ENCODE data around the gene IFITM10. TPM values are rescaled to one million over a fixed set of nuclear protein-coding genes. Genes with fewer than 3 reads are reported as not detected.

IFITM10 gene
- total RNA-seq, 1 experiment from 2014 or later: 2.9 TPM

- DNase-seq (ENCODE audit: low spot score): no peak
Observed at GRCh38 chr11:1763796-1764661, 13.6 kb upstream of the IFITM10 start, which contains the start of gene CTSD. Gene CTSD (minus strand): TSS chr11:1763927. CDS start chr11:1763859, 68 bp downstream.

- DNase-seq (ENCODE audit: low spot score): no peak
Observed at GRCh38 chr11:1763336-1763795, 13.0 kb upstream of the IFITM10 start.

DNA sequence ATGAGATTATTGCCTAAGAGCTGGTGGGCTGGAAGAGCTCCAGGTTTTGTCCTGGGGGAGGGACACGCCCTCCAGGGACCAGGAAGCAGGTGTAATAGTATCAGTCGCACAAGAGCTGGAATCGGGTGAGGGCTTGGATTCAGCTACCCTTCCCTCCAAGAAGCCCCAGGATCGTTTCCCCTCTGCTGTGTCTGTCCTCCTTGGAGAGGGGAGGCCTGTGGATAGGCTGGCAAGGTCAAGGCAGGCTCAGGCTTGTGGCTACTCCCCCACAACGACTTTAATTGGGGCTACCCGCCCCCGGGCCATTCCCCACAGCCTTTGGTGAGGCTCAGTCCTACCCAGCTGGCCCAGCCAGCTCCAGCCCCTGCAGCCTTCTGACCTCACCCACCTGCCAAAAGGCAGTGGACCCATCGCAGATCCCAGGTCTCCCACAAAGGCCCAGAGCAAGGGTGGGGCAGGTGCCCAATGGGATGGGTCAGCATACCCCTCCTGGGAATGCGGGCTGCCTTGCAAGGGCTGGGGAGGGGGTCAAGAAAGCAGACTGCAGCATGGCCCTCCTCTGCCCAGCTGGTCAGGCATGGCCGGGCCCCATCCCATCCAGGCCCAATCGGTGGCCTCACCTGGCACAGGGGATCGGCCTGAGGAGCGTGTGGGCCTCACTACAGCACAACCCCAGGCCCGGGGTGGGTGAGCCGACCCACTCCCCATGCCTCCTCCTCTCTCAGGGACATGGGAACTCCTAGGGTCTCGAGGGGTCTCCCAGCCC lies 12.3 kb upstream of the IFITM10 start:
- DNase-seq (ENCODE audit: low spot score): peak; percentile 84

DNA sequence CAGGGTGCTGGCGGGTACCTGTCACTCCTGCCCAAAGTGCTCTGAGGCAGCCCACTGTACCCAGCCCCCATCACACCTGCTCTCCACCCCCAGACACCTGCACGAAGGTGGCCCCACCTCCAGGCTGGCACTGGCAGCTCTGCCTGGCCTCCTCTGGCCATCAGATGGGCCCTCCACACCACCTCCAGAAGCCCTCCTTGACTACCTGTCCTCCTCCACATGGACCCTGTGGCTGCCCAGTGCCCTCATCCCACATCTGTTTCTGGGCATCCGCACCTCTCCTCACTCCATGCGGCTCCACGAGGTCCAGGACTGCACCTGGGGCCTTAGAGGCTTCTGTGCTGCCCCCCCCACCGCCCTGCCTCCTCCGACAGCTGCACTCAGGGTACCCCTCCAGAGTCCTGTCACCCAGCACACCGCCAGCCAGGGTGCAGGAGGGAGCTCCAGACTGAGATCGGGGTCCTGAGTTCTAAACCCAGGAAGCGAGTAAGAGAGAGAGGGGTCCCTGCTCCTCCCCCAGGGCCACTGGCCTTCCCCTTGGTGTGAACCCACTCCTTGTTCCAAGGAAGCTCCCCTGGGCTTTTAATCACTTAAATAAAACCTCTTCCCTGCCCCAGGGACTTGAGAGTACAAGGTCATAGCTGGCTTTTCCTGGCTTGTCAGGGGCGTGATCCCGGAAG lies 11.6 kb upstream of the IFITM10 start:
- no peak for DNase-seq (ENCODE audit: low spot score)

GRCh38 chr11:1761110-1761856 lies 10.9 kb upstream of the IFITM10 start:
- no peak for DNase-seq (ENCODE audit: low spot score)

GRCh38 chr11:1760351-1761109 lies 10.1 kb upstream of the IFITM10 start:
- peak; percentile 97 for DNase-seq (ENCODE audit: low spot score)

DNA sequence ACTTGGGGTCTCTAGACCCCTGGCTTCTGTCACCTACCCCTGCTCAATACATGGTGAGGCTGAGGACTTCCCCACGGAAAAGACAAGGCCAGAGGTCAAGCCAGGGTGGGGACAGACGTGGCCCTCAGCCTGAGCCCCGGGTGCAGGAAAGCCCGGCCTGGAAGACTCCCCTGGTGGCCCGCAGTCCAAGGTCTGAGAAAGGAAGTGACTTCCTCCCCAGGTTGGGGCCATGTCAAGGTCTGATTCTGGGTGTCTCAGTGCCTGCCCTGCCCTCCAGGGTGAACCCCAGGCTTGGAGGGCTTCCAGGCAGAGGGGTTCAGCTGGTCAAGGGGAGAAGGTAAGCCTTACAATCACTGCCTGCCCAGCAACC lies 9.4 kb upstream of the IFITM10 start:
- no peak for DNase-seq (ENCODE audit: low spot score)

DNA sequence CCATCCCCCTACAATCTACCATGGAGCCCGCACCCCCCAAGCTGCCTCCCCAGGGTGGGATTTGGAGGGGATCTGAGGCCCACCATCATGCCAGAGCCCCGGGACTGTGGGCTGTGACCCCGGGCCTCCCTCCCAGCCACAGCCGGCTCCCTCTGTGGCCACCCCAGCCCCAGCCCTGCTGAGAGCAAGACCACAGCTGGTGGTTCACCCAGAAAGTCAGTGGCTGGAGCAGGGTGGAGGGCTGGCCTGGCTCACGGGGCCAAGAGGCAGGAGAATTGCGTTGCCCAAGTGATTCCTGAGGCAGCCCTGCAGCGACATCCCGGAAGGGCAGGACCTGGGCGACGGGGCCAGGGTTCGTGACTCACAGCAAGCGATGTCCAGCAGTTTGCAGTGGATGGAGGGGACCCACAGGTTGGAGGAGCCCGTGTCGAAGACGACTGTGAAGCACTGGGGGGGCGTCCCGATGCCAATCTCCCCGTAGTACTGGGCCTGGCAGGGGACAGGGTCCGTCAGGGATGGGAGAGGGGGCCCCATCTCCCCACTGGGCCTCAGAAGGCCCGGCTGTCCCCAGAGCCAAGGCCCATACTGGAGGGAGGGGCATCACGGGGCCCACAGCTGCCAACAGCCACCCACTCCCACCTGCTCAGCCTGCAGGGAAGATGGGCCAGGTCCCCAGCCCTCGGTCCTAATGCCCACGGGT lies 8.9 kb upstream of the IFITM10 start:
- DNase-seq (ENCODE audit: low spot score): no peak

DNA sequence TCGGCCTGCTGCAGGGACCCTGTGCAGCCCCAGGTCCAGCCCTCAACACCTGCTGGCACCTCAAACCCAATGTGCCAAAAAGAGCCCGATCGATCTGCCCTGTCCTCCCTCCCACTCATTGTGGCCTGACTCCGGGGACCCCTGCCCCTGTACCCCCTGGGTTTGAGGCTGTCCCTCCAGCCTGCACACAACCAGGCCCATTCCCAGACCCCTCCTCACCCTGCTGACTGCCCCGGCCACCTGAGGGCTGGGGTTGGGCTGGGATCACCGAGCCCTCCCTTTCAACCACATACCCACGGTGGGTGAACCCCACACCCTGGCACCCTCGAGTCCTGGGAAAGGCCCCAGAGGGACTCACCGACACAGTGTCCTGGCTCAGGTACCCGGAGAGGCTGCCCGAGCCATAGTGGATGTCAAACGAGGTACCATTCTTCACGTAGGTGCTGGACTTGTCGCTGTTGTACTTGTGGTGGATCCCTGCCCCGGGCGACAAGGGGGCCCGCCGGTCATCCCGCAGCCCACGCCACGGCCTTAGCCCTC lies 8.3 kb upstream of the IFITM10 start:
- DNase-seq (ENCODE audit: low spot score): no peak

GRCh38 chr11:1757861-1758610 lies 7.6 kb upstream of the IFITM10 start:
- DNase-seq (ENCODE audit: low spot score): no peak

DNA sequence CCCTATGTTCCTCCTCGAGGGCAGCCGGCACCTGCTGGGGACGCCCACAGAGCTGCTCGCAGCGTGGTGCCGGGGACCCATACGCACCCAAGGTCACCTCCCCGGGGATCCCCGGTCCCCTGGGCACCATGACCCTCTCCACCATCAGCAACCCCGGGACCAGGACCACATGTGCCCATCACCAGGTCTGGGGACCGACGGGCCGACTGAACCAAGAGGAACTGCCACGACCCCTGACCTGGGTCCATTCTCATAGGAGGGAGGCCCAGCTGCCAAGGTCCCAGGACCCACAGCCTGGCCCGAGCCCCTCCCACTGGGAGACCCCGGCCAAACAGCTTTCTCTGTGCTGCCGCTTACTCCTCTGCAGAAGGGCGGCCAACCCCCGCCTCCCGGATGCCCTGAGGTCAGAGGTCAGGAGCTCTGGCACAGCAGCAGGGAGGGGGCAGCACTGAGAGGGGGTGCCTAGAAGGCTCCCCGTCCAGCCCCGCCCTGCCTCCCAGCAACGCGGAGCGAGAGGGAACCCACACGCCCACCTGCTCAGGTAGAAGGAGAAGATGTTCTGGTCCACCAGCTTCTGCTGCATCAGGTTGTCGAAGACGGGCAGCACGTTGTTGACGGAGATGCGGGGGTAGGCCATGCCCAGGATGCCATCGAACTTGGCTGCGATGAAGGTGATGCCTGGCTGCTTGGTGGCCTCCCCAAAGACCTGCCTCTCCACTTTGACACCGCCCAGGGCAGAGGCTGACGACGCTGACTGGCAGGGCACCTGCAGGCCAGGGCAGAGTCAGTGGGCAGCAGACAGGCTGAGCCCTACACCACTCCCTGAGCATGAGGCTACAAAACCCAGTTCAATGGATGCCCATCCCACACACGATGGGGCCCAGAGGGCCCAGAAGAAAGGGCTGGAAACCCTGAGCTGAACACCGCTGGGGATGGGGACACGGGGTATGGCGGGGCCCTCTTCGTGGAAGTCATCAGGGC lies 6.7 kb upstream of the IFITM10 start:
- DNase-seq (ENCODE audit: low spot score): no peak

GRCh38 chr11:1755692-1756561 lies 5.5 kb upstream of the IFITM10 start:
- no peak for DNase-seq (ENCODE audit: low spot score)

DNA sequence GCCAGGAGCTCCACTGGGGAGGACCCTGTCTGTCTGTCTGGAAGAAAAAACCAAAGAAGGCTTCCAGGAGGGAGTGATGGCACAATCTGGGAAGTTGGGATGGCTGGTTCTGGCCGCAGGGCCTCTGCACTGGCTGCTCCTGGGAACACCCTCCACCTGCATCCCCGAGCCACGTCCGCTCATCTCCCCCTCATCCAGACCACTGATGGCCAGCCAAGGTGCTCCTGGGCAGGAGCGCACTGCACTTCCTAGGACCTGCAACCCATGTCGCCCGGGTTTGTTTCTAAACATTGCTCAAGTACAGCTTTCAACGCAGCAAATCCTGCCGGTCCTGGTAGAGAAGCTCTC lies 4.9 kb upstream of the IFITM10 start:
- no peak for DNase-seq (ENCODE audit: low spot score)

DNA sequence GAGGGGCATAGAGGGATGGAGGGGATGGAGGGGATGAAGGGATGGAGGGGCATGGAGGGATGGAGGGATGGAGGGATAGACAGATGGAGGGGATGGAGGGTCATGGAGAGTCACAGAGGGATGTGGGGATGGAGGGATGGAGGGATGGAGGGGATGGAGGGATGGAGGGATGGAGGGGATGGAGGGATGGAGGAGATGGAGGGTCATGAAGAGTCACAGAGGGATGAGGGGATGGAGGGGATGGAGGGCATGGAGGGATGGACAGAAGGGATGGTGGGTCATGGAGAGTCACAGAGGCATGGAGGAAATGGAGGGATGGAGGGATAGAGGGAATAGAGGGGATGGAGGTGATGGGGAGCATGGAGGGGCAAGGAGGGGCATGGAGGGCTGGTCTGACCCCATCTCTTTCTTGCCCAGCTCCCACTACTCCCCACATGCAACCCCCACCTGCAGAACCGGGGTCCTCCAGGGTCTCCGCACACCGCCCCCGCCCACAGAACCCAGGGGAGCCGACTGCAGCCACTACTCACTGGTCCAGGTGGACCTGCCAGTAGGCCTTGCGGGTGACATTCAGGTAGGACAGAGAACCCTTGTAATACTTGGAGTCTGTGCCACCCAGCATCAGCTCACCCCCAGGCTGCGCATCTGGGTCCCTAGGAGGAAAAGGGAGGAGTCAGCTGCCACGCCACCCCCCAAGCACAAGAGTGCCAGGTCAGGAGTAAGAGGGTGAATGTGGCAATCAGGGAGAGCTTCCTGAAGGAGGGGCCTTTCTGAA lies 4.2 kb upstream of the IFITM10 start:
- DNase-seq (ENCODE audit: low spot score): no peak

GRCh38 chr11:1753929-1754305 lies 3.5 kb upstream of the IFITM10 start:
- DNase-seq (ENCODE audit: low spot score): no peak

DNA sequence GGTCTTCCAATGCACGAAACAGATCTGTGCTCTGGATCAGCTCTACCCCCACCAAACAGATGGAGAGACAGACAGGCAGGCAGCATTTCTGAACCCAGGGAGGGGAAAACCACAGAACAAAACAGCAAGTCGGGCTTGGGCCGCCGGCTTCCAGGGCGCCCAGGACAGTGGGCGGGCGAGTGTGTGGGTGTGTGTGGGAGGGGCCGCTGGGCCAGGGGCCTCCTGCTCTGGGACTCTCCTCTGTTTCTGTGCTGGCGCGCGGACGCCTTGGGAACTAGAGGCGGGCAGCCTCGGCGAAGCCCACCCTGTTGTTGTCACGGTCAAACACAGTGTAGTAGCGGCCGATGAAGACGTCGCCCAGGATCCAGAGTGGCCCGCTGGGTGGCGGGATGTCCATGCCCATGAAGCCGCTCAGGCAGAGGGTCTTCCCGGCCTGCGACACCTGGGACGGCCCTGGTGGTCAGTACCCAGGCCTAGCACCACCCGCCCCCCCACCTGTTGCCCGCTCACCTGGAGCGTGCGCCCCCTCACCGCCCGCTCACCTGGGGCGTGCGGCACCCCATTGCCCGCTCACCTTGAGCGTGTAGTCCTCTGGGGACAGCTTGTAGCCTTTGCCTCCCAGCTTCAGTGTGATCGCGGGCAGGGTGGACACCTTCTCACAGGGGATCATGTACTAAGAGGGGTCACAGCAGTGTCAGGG lies 3.0 kb upstream of the IFITM10 start:
- DNase-seq (ENCODE audit: low spot score): no peak
